Gastroesophageal sphincter (tissue), 4 donors: ENCODE measurements around the gene IGIP. TPM values are rescaled to one million over a fixed set of nuclear protein-coding genes. Genes with fewer than 3 reads are reported as not detected.
A peak's percentile ranks its signal among the peaks of the same experiment; 100 is the strongest.
"Not testable (repeated sequence)": the region's sequence is repeated elsewhere in the genome, so short reads cannot be mapped to it uniquely, and the experiment has no call there.

Source experiments
- ATAC-seq: fragments of 150-250 bp; one replicate; pipeline ENCODE4 v1.9.1; 2016; ENCODE audit warnings: mild to moderate bottlenecking, moderate library complexity
- H3K27ac ChIP-seq, 4 donors: fragments of 200-600 bp; sonication (generic) in 3 of 4; 1 replicate in 3 of 4; 2 replicates in 1 of 4; pipeline ENCODE4 v1.5.1; 2016 to 2019
- H3K27me3 ChIP-seq: fragments of 200-600 bp; sonication (generic); one replicate; pipeline ENCODE4 v1.5.1; 2019
- H3K36me3 ChIP-seq, 2 donors: fragments of 200-600 bp; sonication (generic); one replicate each; pipeline ENCODE4 v1.5.1; 2019; ENCODE audit warnings: control low read depth in 1 of 2
- H3K4me1 ChIP-seq, 3 donors: fragments of 200-600 bp; sonication (generic); 1 replicate in 2 of 3; 2 replicates in 1 of 3; pipeline ENCODE4 v1.5.1; 2016 to 2019; ENCODE audit warnings: control low read depth in 2 of 3
- H3K4me3 ChIP-seq, 2 donors: fragments of 200-600 bp; sonication (generic); one replicate each; pipeline ENCODE4 v1.5.1; 2019; ENCODE audit warnings: mild to moderate bottlenecking in 1 of 2, moderate library complexity in 1 of 2
- H3K9me3 ChIP-seq, 3 donors: fragments of 200-600 bp; sonication (generic); one replicate each; pipeline ENCODE4 v1.5.1; 2017 to 2019; ENCODE audit warnings: control low read depth in 2 of 3
- EP300 ChIP-seq: sonication (generic); formaldehyde crosslinking; IDR thresholded peaks from one replicate; pipeline ENCODE4 v1.6.1; 2017; ENCODE audit warnings: antibody characterized with exemption, mild to moderate bottlenecking
- POLR2A ChIP-seq, 2 donors: fragments of 450-650 bp; IDR thresholded peaks; one replicate each; pipeline ENCODE4 v1.6.1; 2017; ENCODE audit warnings: antibody characterized with exemption in 2 of 2, mild to moderate bottlenecking in 2 of 2, moderate library complexity in 1 of 2
- POLR2AphosphoS5 ChIP-seq: sonication (generic); formaldehyde crosslinking; IDR thresholded peaks from one replicate; pipeline ENCODE4 v1.6.1; 2017; ENCODE audit warnings: antibody characterized with exemption
- WGBS, 2 donors: methylation state at CpG; one replicate each; pipeline ENCODE4 v1.1.5; 2018; ENCODE audit warnings: low coverage in 1 of 2; 5-methylcytosine and 5-hydroxymethylcytosine counted together
- total RNA-seq, 4 donors: library from RNA; depleted of rRNA; stranded (reverse); fragments of >200 nt; gene quantifications; one replicate each; pipeline ENCODE4 v1.1.0, GENCODE V29; 2016
- TF ChIP-seq, protein P1 (sequence below), 4 experiments: fragments of 200-600 bp in 2 of 4; fragments of 450-650 bp in 2 of 4; sonication (generic) in 1 of 4; IDR thresholded peaks; one replicate each; pipeline ENCODE4 v1.5.1; 2017 to 2019; ENCODE audit warnings: antibody characterized with exemption in 4 of 4, mild to moderate bottlenecking in 2 of 4, moderate library complexity in 2 of 4

IGIP gene
- total RNA-seq, 4 donors from 2014 or later = 26.0 to 36.6 (median 28.7) TPM

DNA sequence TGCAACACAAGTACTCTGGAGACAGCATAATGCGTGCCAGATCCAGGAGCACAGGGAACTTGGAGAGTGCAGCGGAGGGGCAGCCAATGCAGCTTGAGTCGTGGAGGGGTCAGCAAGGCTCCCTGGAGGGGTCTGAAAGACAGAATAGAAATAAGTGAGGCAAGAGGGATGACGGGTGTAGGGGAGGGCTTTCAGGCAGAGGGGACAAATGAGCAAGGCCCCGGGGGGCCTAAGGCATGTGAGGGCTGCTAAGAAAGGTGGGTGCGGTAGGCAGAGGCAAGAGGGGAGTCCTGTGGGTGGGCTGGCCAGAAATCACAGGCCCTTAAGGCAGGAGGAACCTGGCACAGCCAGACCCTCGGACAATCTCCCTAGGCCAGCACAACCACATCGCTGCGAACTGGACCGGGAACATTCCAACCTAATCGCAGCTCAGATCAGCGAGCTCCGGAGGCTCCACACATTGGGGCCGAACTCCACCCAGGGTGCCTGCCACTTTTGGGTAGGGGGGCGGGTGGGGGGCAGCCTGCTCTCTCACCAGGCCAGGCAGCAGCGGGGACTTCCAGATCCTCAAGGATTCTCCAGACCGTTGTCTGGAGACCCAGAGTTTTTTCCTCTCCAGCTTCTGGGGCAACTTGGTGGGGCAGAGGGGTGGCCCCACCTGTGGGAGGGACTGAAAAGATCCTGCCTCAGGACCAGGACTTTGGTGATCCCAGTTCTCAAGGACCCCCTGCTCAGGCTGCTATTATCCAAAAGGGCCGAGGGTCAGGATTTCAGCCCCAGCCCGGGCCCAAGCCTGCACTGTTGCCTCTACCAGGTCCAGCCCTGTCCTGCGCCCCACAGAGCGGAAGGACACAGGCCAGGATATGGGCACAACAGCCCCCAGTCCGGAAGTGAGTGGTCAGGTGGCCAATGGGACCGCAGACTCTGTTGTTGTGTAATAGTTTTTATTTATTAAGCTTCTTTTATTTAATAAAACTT is 26.6 kb downstream of the IGIP start:
- no peak for ATAC-seq
- TF ChIP-seq POLR2AphosphoS5 (no peak), EP300 (no peak), POLR2A (IDR thresholded peaks at IDR 0.05) (no peak)
- no peaks in the 10 kb centered on the region for H3K9me3 ChIP-seq
- no peaks in the 10 kb centered on the region for H3K36me3 ChIP-seq
- H3K27me3 ChIP-seq = no peaks in the 10 kb centered on the region
- H3K4me3 ChIP-seq = no peak overlapping the region
- no peak overlapping the region for H3K27ac ChIP-seq
- 67 to 84% methylated on average over 7 to 9 of the region's 23 CpGs for WGBS, 2 donors
- H3K4me1 ChIP-seq = peaks cover 0 to 24% (median 0%) of the 10 kb centered on the region in 3 donors

DNA sequence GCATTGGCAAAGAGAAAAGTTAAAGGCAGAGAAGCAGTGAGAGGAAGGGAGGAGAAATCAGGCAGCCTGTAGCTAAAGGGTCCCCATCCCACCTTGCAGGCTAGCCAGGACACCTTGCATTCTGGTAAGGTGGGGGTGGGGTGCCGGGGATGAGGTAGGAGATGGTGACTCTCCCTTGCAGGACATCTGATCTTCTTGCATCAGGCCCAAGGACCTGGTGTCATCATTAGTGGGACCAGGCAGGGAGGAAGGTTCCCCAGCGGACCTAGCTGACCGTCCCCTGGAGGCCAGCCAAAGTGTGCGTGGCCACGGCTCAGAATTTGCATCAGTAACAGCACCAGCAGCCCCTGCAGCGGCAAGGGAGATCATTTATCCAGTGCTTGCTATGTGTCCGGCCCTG is 27.5 kb downstream of the IGIP start:
- Histone ChIP-seq H3K4me3 (no peak overlapping the region), H3K4me1 (peaks cover 0 to 29% (median 0%) of the 10 kb centered on the region in 3 donors), H3K27me3 (no peaks in the 10 kb centered on the region), H3K36me3 (no peaks in the 10 kb centered on the region), H3K27ac (no peak overlapping the region), H3K9me3 (no peaks in the 10 kb centered on the region)
- no peak for TF ChIP-seq POLR2A (IDR thresholded peaks at IDR 0.05)
- TF ChIP-seq POLR2AphosphoS5 = no peak
- TF ChIP-seq, protein P1, sequence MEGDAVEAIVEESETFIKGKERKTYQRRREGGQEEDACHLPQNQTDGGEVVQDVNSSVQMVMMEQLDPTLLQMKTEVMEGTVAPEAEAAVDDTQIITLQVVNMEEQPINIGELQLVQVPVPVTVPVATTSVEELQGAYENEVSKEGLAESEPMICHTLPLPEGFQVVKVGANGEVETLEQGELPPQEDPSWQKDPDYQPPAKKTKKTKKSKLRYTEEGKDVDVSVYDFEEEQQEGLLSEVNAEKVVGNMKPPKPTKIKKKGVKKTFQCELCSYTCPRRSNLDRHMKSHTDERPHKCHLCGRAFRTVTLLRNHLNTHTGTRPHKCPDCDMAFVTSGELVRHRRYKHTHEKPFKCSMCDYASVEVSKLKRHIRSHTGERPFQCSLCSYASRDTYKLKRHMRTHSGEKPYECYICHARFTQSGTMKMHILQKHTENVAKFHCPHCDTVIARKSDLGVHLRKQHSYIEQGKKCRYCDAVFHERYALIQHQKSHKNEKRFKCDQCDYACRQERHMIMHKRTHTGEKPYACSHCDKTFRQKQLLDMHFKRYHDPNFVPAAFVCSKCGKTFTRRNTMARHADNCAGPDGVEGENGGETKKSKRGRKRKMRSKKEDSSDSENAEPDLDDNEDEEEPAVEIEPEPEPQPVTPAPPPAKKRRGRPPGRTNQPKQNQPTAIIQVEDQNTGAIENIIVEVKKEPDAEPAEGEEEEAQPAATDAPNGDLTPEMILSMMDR (IDR thresholded peaks at IDR 0.05) = no peak
- TF ChIP-seq EP300 = no peak
- ATAC-seq = no peak
- 50 to 57% methylated on average over 2 to 4 of the region's 7 CpGs for WGBS, 2 donors

DNA sequence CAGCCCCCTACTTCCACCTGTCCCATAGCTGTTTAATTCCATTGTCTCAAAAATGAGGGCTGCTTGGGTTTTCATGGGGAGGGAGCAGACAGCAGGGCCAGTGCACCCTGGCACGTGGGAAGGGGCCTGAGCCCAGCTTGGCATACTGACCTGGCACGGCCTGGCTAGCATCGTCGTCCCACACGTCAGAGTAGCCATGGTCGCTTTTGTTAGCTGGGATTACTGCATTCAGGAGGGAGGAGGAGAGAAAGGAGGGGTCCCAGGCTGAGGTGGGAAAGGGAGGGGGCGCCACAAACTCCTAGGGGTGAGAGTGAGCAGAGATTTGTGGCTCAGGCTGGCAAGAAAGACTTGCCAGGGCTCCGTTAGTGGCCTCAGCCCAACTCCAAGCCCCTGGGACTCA is 28.2 kb downstream of the IGIP start:
- Histone ChIP-seq H3K4me3 (no peak overlapping the region), H3K27ac (no peak overlapping the region), H3K9me3 (no peaks in the 10 kb centered on the region), H3K27me3 (no peaks in the 10 kb centered on the region), H3K4me1 (peaks cover 0 to 29% (median 0%) of the 10 kb centered on the region in 3 donors), H3K36me3 (no peaks in the 10 kb centered on the region)
- 68% methylated on average over 4 of the region's 8 CpGs; no CpG with 5 or more reads in 1 of the 2 donors for WGBS, 2 donors
- ATAC-seq = no peak
- TF ChIP-seq POLR2AphosphoS5 = no peak
- no peak for TF ChIP-seq EP300
- TF ChIP-seq, protein P1 (IDR thresholded peaks at IDR 0.05) = no peak
- no peak for TF ChIP-seq POLR2A (IDR thresholded peaks at IDR 0.05)

DNA sequence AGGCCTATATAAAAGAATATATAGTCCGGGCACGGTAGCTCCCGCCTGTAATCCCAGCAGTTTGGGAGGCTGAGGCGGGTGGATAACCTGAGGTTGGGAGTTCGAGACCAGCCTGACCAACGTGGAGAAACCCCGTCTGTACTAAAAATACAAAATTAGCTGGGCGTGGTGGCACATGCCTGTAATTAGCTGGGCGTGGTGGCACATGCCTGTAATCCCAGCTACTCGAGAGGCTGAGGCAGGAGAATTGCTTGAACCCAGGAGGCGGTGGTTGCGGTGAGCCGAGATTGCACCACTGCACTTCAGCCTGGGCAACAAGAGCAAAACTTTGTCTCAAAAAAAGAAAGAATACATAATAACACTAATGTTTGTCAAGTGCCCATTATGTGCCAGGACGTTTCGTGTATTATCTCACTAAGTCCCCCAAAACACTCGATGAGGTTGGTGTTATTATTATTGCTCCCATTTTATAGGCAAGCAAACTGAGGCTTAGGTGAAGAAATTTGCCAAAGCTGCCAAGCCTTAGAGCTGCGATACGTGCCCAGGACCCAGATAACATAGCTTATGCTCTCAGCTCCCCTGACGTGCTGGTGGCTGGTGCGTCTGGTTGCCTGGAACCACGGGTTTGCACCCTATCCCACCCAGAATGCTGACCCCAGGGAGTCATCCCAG is 29.1 kb downstream of the IGIP start:
- H3K4me3 ChIP-seq, H3K27me3 ChIP-seq, ATAC-seq, H3K9me3 ChIP-seq, H3K36me3 ChIP-seq, H3K27ac ChIP-seq: not testable (repeated sequence)
- 83 to 88% methylated on average over 9 to 11 of the region's 21 CpGs for WGBS, 2 donors
- peaks cover 0 to 29% (median 0%) of the 10 kb centered on the region in 3 donors for H3K4me1 ChIP-seq

DNA sequence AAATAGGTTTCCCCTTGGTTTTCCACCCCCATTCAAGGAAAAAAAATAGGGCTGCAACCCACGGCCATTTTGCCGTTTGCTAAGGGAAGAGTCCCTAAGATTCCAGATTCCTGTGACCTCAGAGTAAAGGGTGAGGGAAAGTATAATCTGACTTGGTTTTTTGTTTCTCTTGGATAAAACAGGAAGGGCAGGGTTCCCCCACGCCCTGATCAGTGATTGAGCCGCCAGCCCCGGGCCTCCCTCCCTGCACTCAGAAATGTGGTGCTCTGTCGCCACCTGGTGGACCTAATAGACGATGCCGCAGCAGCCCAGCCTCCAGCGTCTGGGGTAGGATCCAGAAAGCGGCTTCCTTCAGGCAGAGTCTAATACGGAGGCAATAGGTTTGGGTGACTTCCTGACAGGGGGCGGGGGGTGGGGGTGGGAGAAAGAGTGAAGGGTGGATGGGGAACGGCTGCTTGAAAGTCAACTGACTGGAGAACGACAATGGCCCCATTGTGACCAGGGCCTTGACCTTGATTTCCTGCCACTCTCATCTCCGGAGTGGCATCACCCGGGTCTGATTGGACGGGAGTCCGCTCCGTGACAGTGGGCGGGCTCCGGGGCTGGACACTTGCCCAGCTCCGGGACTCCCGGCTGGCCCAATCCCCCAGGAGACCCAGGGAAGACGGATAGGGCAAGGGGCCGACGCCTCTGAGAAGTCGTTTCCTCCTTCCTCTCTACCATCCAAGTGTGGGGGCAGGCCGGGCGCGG is 31.5 kb downstream of the IGIP start:
- peaks cover 0 to 29% (median 0%) of the 10 kb centered on the region in 3 donors for H3K4me1 ChIP-seq
- H3K9me3 ChIP-seq = no peaks in the 10 kb centered on the region
- peak overlapping the region in 3 of 4 donors; percentile 45 to 77 (median 48) for H3K27ac ChIP-seq
- no peak for TF ChIP-seq POLR2AphosphoS5
- TF ChIP-seq, protein P1 (IDR thresholded peaks at IDR 0.05) = peak in 3 of 4 experiments; percentile 92 to 95 (median 94)
- H3K36me3 ChIP-seq = no peaks in the 10 kb centered on the region
- peak; percentile 94 for ATAC-seq
- 0% methylated on average over 3 to 8 of the region's 30 CpGs for WGBS, 2 donors
- H3K27me3 ChIP-seq = no peaks in the 10 kb centered on the region
- peak overlapping the region in 1 of 2 donors; percentile 48 for H3K4me3 ChIP-seq
